Measurements from ENCODE around the gene PPARD.

Gene PPARD

GRCh38 chr6:35409245-35409644, 66.9 kb downstream of the PPARD start:
- no peak for TF ChIP-seq CTCF (conservative IDR thresholded peaks at IDR 0.05; ENCODE audit: control insufficient read depth, insufficient read depth, low read depth, low read length)
- no peak for DNase-seq (ENCODE audit: low read depth)
- no peak overlapping the region for H3K4me3 ChIP-seq (ENCODE audit: control insufficient read depth, low read depth, low read length)

- no peak for TF ChIP-seq CTCF (conservative IDR thresholded peaks at IDR 0.05; ENCODE audit: control insufficient read depth, insufficient read depth, low read depth, low read length)
- no peak for DNase-seq (ENCODE audit: low read depth)
- no peak overlapping the region for H3K4me3 ChIP-seq (ENCODE audit: control insufficient read depth, low read depth, low read length)
Measured at GRCh38 chr6:35410131-35410530, 67.8 kb downstream of the PPARD start.

- no peak overlapping the region for H3K4me3 ChIP-seq (ENCODE audit: control insufficient read depth, low read depth, low read length)
- no peak for TF ChIP-seq CTCF (conservative IDR thresholded peaks at IDR 0.05; ENCODE audit: control insufficient read depth, insufficient read depth, low read depth, low read length)
- no peak for DNase-seq (ENCODE audit: low read depth)
Measured at GRCh38 chr6:35411066-35411465, 68.7 kb downstream of the PPARD start.

GRCh38 chr6:35412102-35412501, 69.7 kb downstream of the PPARD start:
- no peak overlapping the region for H3K4me3 ChIP-seq (ENCODE audit: control insufficient read depth, low read depth, low read length)
- no peak for DNase-seq (ENCODE audit: low read depth)
- no peak for TF ChIP-seq CTCF (conservative IDR thresholded peaks at IDR 0.05; ENCODE audit: control insufficient read depth, insufficient read depth, low read depth, low read length)

- no peak for TF ChIP-seq CTCF (conservative IDR thresholded peaks at IDR 0.05; ENCODE audit: control insufficient read depth, insufficient read depth, low read depth, low read length)
- no peak for DNase-seq (ENCODE audit: low read depth)
- H3K4me3 ChIP-seq (ENCODE audit: control insufficient read depth, low read depth, low read length): no peak overlapping the region
Measured at GRCh38 chr6:35413911-35414310, 71.6 kb downstream of the PPARD start.

GRCh38 chr6:35415065-35415891, 72.9 kb downstream of the PPARD start:
- peak; percentile 49 for TF ChIP-seq CTCF (conservative IDR thresholded peaks at IDR 0.05; ENCODE audit: control insufficient read depth, insufficient read depth, low read depth, low read length)

More at GRCh38 chr6:35415065-35415891, 72.9 kb downstream of the PPARD start:
- peak; percentile 85 for DNase-seq (ENCODE audit: low read depth)
- no peak overlapping the region for H3K4me3 ChIP-seq (ENCODE audit: control insufficient read depth, low read depth, low read length)

Data from fibroblast of mammary gland (primary cell).